HG02970 (cell line): ENCODE data around the gene PARP12.

Experiments
- ATAC-seq: cut with Tn5 transposase; IDR thresholded peaks from one replicate; pipeline ENCODE4 v1.9.1; 2021; ENCODE audit warnings: mild to moderate bottlenecking, moderate library complexity, moderate number of reproducible peaks; ENCODE audit not compliant: unreplicated experiment, low FRiP score

The PARP12 gene

GRCh38 chr7:139995017-139995915 lies 67.5 kb downstream of the PARP12 start:
- no peak for ATAC-seq

GRCh38 chr7:139994356-139994755 lies 68.4 kb downstream of the PARP12 start:
- ATAC-seq: no peak

GRCh38 chr7:139993592-139993991 lies 69.2 kb downstream of the PARP12 start:
- ATAC-seq: no peak

GRCh38 chr7:139993169-139993568 lies 69.6 kb downstream of the PARP12 start:
- ATAC-seq: no peak

- ATAC-seq: no peak
Measured at GRCh38 chr7:139992353-139993044, 70.3 kb downstream of the PARP12 start.

- no peak for ATAC-seq
Measured at GRCh38 chr7:139991911-139992310, 70.8 kb downstream of the PARP12 start.

- ATAC-seq: no peak
Measured at GRCh38 chr7:139991269-139991666, 71.5 kb downstream of the PARP12 start.

- ATAC-seq: no peak
Measured at GRCh38 chr7:139990571-139991268, 72.0 kb downstream of the PARP12 start.

- ATAC-seq: no peak
Measured at GRCh38 chr7:139990142-139990535, 72.6 kb downstream of the PARP12 start.

GRCh38 chr7:139989366-139990141 lies 73.2 kb downstream of the PARP12 start:
- no peak for ATAC-seq

GRCh38 chr7:139987691-139988516 lies 74.8 kb downstream of the PARP12 start:
- no peak for ATAC-seq

- ATAC-seq: no peak
Measured at GRCh38 chr7:139985811-139986210, 76.9 kb downstream of the PARP12 start.

- no peak for ATAC-seq
Measured at GRCh38 chr7:139984642-139985539, 77.9 kb downstream of the PARP12 start.

- ATAC-seq: no peak
Measured at GRCh38 chr7:139982927-139983920, 79.5 kb downstream of the PARP12 start.

GRCh38 chr7:139981511-139981895 lies 81.2 kb downstream of the PARP12 start:
- no peak for ATAC-seq

- ATAC-seq: no peak
Measured at GRCh38 chr7:139976838-139977656, 85.7 kb downstream of the PARP12 start.
